Measurements from ENCODE around the gene PATE2.

DNA sequence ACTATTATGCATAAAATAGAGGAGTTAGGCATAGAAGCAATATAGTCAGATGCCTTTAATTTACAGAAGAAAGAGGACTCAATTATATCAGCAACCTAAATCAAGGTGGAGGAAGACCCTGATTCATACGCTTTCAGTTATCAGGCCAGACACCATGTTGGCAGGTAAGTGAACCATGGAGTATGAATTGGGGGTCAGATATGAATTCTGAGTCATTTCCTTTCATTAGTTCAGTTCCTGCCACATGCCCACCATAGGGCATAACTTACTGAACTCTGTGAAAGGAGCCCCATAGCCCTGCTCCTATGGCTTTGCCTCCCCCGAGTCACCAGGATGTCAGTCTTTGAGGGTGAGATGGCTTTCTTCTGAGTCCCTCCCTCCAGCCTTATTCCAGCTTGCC is 15.1 kb downstream of the PATE2 start:
- no peak for TF ChIP-seq POLR2A (IDR thresholded peaks at IDR 0.05)
- TF ChIP-seq, protein P1, sequence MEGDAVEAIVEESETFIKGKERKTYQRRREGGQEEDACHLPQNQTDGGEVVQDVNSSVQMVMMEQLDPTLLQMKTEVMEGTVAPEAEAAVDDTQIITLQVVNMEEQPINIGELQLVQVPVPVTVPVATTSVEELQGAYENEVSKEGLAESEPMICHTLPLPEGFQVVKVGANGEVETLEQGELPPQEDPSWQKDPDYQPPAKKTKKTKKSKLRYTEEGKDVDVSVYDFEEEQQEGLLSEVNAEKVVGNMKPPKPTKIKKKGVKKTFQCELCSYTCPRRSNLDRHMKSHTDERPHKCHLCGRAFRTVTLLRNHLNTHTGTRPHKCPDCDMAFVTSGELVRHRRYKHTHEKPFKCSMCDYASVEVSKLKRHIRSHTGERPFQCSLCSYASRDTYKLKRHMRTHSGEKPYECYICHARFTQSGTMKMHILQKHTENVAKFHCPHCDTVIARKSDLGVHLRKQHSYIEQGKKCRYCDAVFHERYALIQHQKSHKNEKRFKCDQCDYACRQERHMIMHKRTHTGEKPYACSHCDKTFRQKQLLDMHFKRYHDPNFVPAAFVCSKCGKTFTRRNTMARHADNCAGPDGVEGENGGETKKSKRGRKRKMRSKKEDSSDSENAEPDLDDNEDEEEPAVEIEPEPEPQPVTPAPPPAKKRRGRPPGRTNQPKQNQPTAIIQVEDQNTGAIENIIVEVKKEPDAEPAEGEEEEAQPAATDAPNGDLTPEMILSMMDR (IDR thresholded peaks at IDR 0.05): no peak
- no peak for TF ChIP-seq EP300 (IDR thresholded peaks at IDR 0.05)
